ENCODE data around the gene TMEM38B. TPM values are rescaled to one million over a fixed set of nuclear protein-coding genes. Genes with fewer than 3 reads are reported as not detected.

Gene TMEM38B
- total RNA-seq, 4 donors from 2014 or later: 5.6 to 11.3 (median 9.4) TPM

- no peak for TF ChIP-seq POLR2A (IDR thresholded peaks at IDR 0.05)
- TF ChIP-seq CTCF (IDR thresholded peaks at IDR 0.05): no peak
- no peak overlapping the region for H3K4me3 ChIP-seq (ENCODE audit: low read depth, poor library complexity, severe bottlenecking)
- 92 to 94% methylated on average over 4 of the region's 4 CpGs for WGBS, 2 donors
- no peak for DNase-seq (ENCODE audit: low spot score in 2 of 2)
- intact Hi-C loops (cut with DNase I; ENCODE audit: low total_unique reads): loop anchor here (5.0 kb wide), 1 partner anchor 1245 kb away; no protein-coding TSS in a partner anchor
Observed at GRCh38 chr9:105686936-105687335, 7.4 kb upstream of the TMEM38B start.

- intact Hi-C loops (cut with DNase I; ENCODE audit: low total_unique reads): no loop called here
- no peak for TF ChIP-seq POLR2A (IDR thresholded peaks at IDR 0.05)
- TF ChIP-seq CTCF (IDR thresholded peaks at IDR 0.05): no peak
- 50 to 52% methylated on average over 2 of the region's 2 CpGs for WGBS, 2 donors
- H3K4me3 ChIP-seq (ENCODE audit: low read depth, poor library complexity, severe bottlenecking): no peak overlapping the region
- DNase-seq (ENCODE audit: low spot score in 2 of 2): no peak
Observed at GRCh38 chr9:105690742-105691141, 3.6 kb upstream of the TMEM38B start.

GRCh38 chr9:105693435-105694189 lies 729 bp upstream of the TMEM38B start:
- intact Hi-C loops (cut with DNase I; ENCODE audit: low total_unique reads): no loop called here
- peak overlapping the region; percentile 53 for H3K4me3 ChIP-seq (ENCODE audit: low read depth, poor library complexity, severe bottlenecking)
- TF ChIP-seq POLR2A (IDR thresholded peaks at IDR 0.05) (no peak), CTCF (IDR thresholded peaks at IDR 0.05) (no peak)
- WGBS, 2 donors: 4 to 5% methylated on average over 15 of the region's 15 CpGs
- DNase-seq (ENCODE audit: low spot score in 2 of 2): no peak

GRCh38 chr9:105694848-105695581 lies 674 bp downstream of the TMEM38B start:
- peak; percentile 56 to 94 for DNase-seq (ENCODE audit: low spot score in 2 of 2)
- WGBS, 2 donors: 1 to 3% methylated on average over 12 to 41 of the region's 42 CpGs
- intact Hi-C loops (cut with DNase I; ENCODE audit: low total_unique reads): no loop called here
- peak overlapping the region; percentile 53 for H3K4me3 ChIP-seq (ENCODE audit: low read depth, poor library complexity, severe bottlenecking)
- TF ChIP-seq CTCF (IDR thresholded peaks at IDR 0.05) (no peak), POLR2A (IDR thresholded peaks at IDR 0.05) (no peak)

GRCh38 chr9:105696219-105696793 lies 2.0 kb downstream of the TMEM38B start:
- no peak overlapping the region for H3K4me3 ChIP-seq (ENCODE audit: low read depth, poor library complexity, severe bottlenecking)
- WGBS, 2 donors: 95% methylated on average over 12 of the region's 12 CpGs
- no peak for TF ChIP-seq POLR2A (IDR thresholded peaks at IDR 0.05)
- no peak for TF ChIP-seq CTCF (IDR thresholded peaks at IDR 0.05)
- intact Hi-C loops (cut with DNase I; ENCODE audit: low total_unique reads): no loop called here
- no peak for DNase-seq (ENCODE audit: low spot score in 2 of 2)
